Central memory CD4-positive, alpha-beta T cell (primary cell): Measurements from ENCODE around the gene TBC1D3I.

Experiments used
- DNase-seq: peaks from one replicate; pipeline ENCODE4 v3.0.0; 2022

Gene TBC1D3I

DNA sequence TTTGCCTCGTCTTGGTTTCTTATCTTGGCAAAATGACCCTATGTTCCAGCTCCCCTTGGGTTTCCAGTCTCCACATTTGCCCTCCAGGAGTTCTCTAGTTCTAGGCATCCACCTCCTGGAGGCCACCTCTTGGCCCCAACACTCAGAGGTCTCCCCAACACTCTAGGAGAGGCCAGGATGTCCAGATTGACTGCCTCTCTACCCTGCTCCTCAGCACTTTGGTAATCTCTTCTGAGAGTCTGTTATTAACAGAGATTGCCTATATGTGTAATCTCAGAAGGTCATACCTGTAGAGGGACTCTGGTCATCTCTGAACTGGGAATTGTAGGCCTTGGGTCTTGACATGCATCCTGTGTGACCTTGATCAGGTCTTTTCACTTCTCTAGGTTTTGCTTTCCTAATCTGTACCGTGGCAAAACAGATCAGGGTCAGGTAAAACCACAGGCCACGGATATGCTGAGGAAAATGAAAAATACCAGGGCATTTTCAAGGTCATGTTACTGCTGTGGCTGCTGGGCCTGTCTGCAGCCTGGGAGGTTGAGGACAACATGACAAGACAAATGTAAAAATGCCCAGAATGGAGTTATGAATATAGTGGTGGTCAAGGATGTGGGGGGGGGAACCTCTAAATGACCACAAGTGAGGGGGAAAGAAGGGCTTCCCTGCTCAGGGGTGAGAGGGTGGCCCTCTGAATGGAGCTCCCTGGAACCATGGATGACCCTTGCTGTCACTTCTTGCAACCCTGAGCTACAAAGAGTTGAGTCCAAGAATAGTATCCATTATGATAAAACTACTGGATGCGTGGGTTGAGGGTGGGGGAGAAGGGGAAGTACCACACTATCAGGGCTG lies 58.5 kb downstream of the TBC1D3I start:
- no peak for DNase-seq

DNA sequence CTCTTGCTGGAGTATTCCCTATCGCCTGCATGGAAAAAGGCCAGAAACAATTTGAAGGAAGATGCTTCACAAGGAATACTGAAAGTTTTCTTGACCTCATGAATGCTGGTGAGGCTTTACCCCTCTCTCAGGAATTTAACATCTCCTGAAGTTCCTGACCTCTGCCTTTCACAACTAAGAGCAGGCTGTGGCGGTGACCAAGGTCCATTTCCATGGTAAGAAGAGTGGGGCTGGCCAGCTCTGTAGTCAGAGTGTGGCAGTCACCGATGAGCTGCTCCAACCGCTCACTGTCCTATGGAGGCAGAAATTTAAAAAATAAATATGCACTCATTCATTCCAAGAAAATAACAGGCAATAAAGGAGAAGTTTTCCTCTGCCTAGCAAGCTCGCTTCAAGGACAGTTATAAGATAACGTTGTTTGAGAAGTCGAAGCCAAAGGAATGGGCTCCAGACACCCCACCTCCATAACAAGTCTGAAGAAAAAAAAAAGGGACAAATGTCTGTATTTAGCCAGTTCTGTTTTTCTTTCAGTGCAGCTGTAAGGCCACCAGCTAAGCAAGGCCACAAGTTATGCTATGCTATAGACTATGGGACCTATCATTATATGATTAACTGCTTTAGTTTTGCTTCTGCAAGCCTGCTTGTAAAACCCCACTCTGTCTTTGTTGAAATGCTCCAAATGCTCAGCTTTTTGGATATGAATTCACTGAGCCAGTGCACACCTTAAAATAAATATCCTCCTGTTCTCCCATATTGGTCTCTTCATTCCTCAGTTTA lies 59.5 kb downstream of the TBC1D3I start:
- DNase-seq, result no peak
